Subcutaneous abdominal adipose tissue (tissue), 5 donors: ENCODE measurements around the gene NRAP.

Experiments
- H3K27ac ChIP-seq: one replicate; pipeline ENCODE4 v1.7.0; 2013; ENCODE audit warnings: low read depth, mild to moderate bottlenecking, inconsistent platforms, low read length, moderate library complexity
- H3K27me3 ChIP-seq, 5 donors: one replicate each; pipeline ENCODE4 v1.7.0; 2013; ENCODE audit warnings: low read length in 5 of 5, inconsistent platforms in 1 of 5; ENCODE audit not compliant: control insufficient read depth in 5 of 5, insufficient read depth in 4 of 5
- H3K36me3 ChIP-seq, 5 donors: one replicate each; pipeline ENCODE4 v1.7.0; 2013; ENCODE audit warnings: low read length in 5 of 5; ENCODE audit not compliant: control insufficient read depth in 5 of 5, insufficient read depth in 5 of 5
- H3K4me1 ChIP-seq, 5 donors: one replicate each; pipeline ENCODE4 v1.7.0; 2013; ENCODE audit warnings: low read length in 5 of 5, mild to moderate bottlenecking in 3 of 5, moderate library complexity in 1 of 5; ENCODE audit not compliant: control insufficient read depth in 5 of 5, insufficient read depth in 5 of 5
- H3K4me3 ChIP-seq, 5 donors: one replicate each; pipeline ENCODE4 v1.7.0; 2013; ENCODE audit warnings: low read length in 5 of 5, low read depth in 1 of 5
- H3K9ac ChIP-seq, 5 donors: one replicate each; pipeline ENCODE4 v1.7.0; 2013; ENCODE audit warnings: low read length in 5 of 5, mild to moderate bottlenecking in 4 of 5, moderate library complexity in 3 of 5
- H3K9me3 ChIP-seq, 5 donors: one replicate each; pipeline ENCODE4 v1.7.0; 2013; ENCODE audit warnings: low read length in 5 of 5; ENCODE audit not compliant: control insufficient read depth in 5 of 5
- donor health status: healthy.
- donor health status: healthy.
- donor health status: healthy.
- donor health status: healthy.
- donor health status: healthy.

The NRAP gene

DNA sequence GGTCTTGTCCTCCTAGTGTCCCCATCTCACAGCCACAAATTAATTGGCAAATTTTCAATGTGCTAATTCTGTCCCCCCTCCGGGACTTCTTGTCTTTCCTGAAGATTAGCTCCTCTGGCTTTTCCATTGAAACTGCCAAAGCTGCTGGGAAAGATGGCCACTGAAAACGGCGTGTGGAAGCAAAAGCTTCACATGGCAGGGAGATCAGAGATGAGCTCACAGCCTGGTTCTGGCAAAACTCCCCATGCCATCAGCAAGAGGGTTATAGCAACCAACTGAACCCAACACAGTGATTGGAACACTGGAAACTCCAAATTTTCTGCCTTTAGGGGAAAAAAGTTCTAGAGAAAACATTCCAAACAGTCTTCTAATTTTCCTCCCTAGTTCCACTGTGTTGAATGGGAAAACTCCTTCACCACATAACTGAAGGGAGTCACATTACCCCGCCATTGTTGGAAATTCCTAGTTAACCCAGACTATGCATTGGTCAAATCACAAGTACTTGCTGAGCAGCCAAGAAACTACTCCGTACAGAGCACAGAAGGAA, 37.0 kb downstream of the NRAP start:
- H3K4me1 ChIP-seq, result peaks cover 0 to 9% (median 0%) of the 10 kb centered on the region in 5 donors

DNA sequence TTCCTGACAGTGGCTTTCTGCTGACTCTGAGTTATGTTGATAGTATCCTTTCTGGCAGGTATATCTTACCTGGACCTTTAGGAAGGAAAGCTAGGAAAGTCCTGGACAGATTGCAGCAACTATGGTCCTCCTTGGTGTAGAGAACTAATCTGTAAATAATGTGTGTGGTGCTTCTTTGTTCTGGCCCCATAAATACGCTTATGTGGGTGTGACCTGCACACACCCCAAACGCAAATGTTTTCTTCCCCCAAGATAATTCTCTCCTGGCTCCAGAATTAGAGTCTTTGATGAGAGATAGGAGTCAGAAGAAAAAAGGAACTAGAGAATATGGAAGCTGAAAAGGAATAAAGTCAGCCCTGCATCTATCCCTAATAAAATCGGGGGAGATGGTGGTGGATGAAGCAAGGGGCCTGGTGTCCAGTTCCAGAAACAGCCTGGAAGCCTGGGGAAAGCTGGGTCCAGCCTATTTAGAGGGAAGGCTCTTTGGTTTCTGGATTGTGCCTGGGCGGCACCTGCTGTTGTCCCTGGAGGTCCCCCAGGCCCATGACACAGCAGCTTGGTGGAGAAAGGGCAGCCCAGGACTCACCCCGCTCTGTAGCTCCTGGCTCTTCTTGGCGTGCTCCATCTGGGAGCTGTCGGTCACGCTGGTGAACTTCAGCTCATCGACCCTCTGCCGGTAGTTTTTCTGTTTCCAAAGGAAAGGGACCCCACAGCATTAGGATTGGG, 38.2 kb downstream of the NRAP start:
- H3K36me3 ChIP-seq, result no peaks in the 10 kb centered on the region
- no peak overlapping the region for H3K4me3 ChIP-seq
- H3K9me3 ChIP-seq, result no peaks in the 10 kb centered on the region
- no peak overlapping the region for H3K9ac ChIP-seq
- H3K4me1 ChIP-seq, result peaks cover 0 to 9% (median 0%) of the 10 kb centered on the region in 5 donors
- H3K27me3 ChIP-seq, result peaks cover 0 to 10% (median 0%) of the 10 kb centered on the region in 5 donors
- H3K27ac ChIP-seq, result no peak overlapping the region

More for the DNA sequence above, 37.0 kb downstream of the NRAP start:
- H3K27me3 ChIP-seq, result peaks cover 0 to 5% (median 0%) of the 10 kb centered on the region in 5 donors
- no peak overlapping the region for H3K4me3 ChIP-seq
- H3K9me3 ChIP-seq, result no peaks in the 10 kb centered on the region
- H3K9ac ChIP-seq, result no peak overlapping the region
- no peak overlapping the region for H3K27ac ChIP-seq
- H3K36me3 ChIP-seq, result no peaks in the 10 kb centered on the region

GRCh38 chr10:113622831-113623230, 41.0 kb downstream of the NRAP start:
- no peak overlapping the region for H3K4me3 ChIP-seq

GRCh38 chr10:113621799-113622198, 42.0 kb downstream of the NRAP start:
- Histone ChIP-seq H3K9me3 (no peaks in the 10 kb centered on the region), H3K4me3 (no peak overlapping the region), H3K4me1 (peaks cover 0 to 2% (median 0%) of the 10 kb centered on the region in 5 donors), H3K36me3 (no peaks in the 10 kb centered on the region), H3K27ac (no peak overlapping the region), H3K9ac (no peak overlapping the region), H3K27me3 (peaks cover 4 to 24% (median 10%) of the 10 kb centered on the region in 5 donors)

More at GRCh38 chr10:113622831-113623230, 41.0 kb downstream of the NRAP start:
- Histone ChIP-seq H3K4me1 (peaks cover 0 to 8% (median 0%) of the 10 kb centered on the region in 5 donors), H3K27ac (no peak overlapping the region), H3K36me3 (no peaks in the 10 kb centered on the region), H3K9me3 (no peaks in the 10 kb centered on the region), H3K27me3 (peaks cover 0 to 18% (median 6%) of the 10 kb centered on the region in 5 donors), H3K9ac (no peak overlapping the region)

- no peak overlapping the region for H3K27ac ChIP-seq
Measured at GRCh38 chr10:113620936-113621335, 42.9 kb downstream of the NRAP start.

DNA sequence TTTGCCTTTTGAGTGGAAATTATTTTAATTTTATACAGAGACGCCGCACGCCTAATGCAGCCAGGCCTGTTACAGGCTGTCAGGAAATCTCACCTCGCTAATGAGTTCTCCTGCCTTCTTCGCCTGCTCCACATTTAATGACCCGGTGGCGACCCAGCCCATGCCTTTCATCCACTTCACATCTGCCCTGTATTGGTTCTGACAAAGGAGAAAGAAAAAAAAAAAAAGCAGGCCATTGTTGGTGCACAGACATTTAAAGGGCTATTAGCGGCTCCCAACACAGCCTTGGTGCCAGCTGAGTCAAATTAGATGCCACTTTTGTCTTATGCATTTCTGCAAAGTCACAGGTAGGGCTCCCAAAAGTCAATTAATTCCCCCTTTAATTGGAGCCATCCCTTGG, 43.3 kb downstream of the NRAP start:
- H3K36me3 ChIP-seq, result no peaks in the 10 kb centered on the region
- no peak overlapping the region for H3K9ac ChIP-seq
- no peak overlapping the region for H3K27ac ChIP-seq
- no peak overlapping the region for H3K4me3 ChIP-seq
- H3K27me3 ChIP-seq, result peaks cover 5 to 34% (median 15%) of the 10 kb centered on the region in 5 donors
- H3K9me3 ChIP-seq, result no peaks in the 10 kb centered on the region
- H3K4me1 ChIP-seq, result peaks cover 0 to 6% (median 0%) of the 10 kb centered on the region in 5 donors

More at GRCh38 chr10:113620936-113621335, 42.9 kb downstream of the NRAP start:
- Histone ChIP-seq H3K9ac (no peak overlapping the region), H3K4me1 (peaks cover 0 to 6% (median 0%) of the 10 kb centered on the region in 5 donors), H3K4me3 (no peak overlapping the region), H3K27me3 (peaks cover 5 to 30% (median 13%) of the 10 kb centered on the region in 5 donors), H3K36me3 (no peaks in the 10 kb centered on the region), H3K9me3 (no peaks in the 10 kb centered on the region)

- H3K36me3 ChIP-seq, result no peaks in the 10 kb centered on the region
- H3K4me1 ChIP-seq, result peaks cover 0 to 6% (median 0%) of the 10 kb centered on the region in 5 donors
- H3K4me3 ChIP-seq, result no peak overlapping the region
- no peak overlapping the region for H3K9ac ChIP-seq
- peaks cover 5 to 31% (median 15%) of the 10 kb centered on the region in 5 donors for H3K27me3 ChIP-seq
- no peaks in the 10 kb centered on the region for H3K9me3 ChIP-seq
- no peak overlapping the region for H3K27ac ChIP-seq
Measured at GRCh38 chr10:113619401-113619800, 44.4 kb downstream of the NRAP start.

- Histone ChIP-seq H3K27ac (no peak overlapping the region), H3K4me1 (peaks cover 0 to 6% (median 0%) of the 10 kb centered on the region in 5 donors), H3K9me3 (no peaks in the 10 kb centered on the region), H3K4me3 (no peak overlapping the region), H3K36me3 (no peaks in the 10 kb centered on the region), H3K9ac (no peak overlapping the region), H3K27me3 (peaks cover 5 to 29% (median 15%) of the 10 kb centered on the region in 5 donors)
Measured at GRCh38 chr10:113618338-113618737, 45.5 kb downstream of the NRAP start.

DNA sequence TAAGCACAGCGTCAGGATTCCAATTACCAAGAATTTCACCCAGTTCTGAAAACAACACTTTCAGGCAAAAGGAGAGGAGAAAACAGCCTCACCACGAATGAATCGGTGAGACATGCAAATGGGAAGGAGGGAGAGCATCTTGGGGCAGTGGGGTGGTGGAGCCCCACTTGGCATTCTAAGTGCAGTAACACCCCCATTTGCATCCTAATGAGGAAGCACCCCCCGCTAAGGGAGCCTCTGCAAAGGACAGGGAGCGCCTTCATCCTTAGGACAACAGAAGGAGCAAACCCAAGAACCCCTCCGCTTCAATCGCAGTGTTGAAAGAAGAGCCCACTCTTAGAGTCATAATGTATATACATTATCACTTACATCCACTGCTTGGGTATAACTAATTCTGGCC, 46.8 kb downstream of the NRAP start:
- Histone ChIP-seq H3K4me3 (no peak overlapping the region), H3K9me3 (no peaks in the 10 kb centered on the region), H3K27ac (no peak overlapping the region), H3K36me3 (no peaks in the 10 kb centered on the region), H3K4me1 (peaks cover 0 to 6% (median 0%) of the 10 kb centered on the region in 5 donors), H3K9ac (no peak overlapping the region), H3K27me3 (peaks cover 5 to 29% (median 15%) of the 10 kb centered on the region in 5 donors)
